ENCODE measurements around the gene EIF4G3.
A peak's percentile ranks its signal among the peaks of the same experiment; 100 is the strongest.
"Not testable (repeated sequence)": the region's sequence is repeated elsewhere in the genome, so short reads cannot be mapped to it uniquely, and the experiment has no call there.

The EIF4G3 gene

GRCh38 chr1:21027805-21028204 is 148.9 kb downstream of the EIF4G3 start:
- peak; percentile 9 for DNase-seq

GRCh38 chr1:21024918-21025317 is 151.8 kb downstream of the EIF4G3 start:
- no peak for DNase-seq

- not testable (repeated sequence) for DNase-seq
These were observed 152.4 kb downstream of the EIF4G3 start for GRCh38 chr1:21024136-21024896.

GRCh38 chr1:21022279-21023040 is 154.2 kb downstream of the EIF4G3 start:
- peak; percentile 99 for DNase-seq

GRCh38 chr1:21021311-21021710 is 155.4 kb downstream of the EIF4G3 start:
- no peak for DNase-seq

- DNase-seq: peak; percentile 39
These were observed 156.5 kb downstream of the EIF4G3 start for GRCh38 chr1:21020151-21020550.

GRCh38 chr1:21018673-21019072 is 158.0 kb downstream of the EIF4G3 start:
- DNase-seq: no peak

GRCh38 chr1:21013510-21013909 is 163.2 kb downstream of the EIF4G3 start:
- DNase-seq: no peak

GRCh38 chr1:21012937-21013336 is 163.8 kb downstream of the EIF4G3 start:
- peak; percentile 57 for DNase-seq

- no peak for DNase-seq
These were observed 168.8 kb downstream of the EIF4G3 start for GRCh38 chr1:21007876-21008275.

GRCh38 chr1:21005466-21006239 is 171.0 kb downstream of the EIF4G3 start:
- DNase-seq: no peak

- DNase-seq: no peak
These were observed 173.2 kb downstream of the EIF4G3 start for GRCh38 chr1:21003281-21004045.

- DNase-seq: no peak
These were observed 175.7 kb downstream of the EIF4G3 start for GRCh38 chr1:21001042-21001441.

- DNase-seq: no peak
These were observed 176.5 kb downstream of the EIF4G3 start for GRCh38 chr1:21000245-21000594.

- no peak for DNase-seq
These were observed 177.0 kb downstream of the EIF4G3 start for GRCh38 chr1:20999525-21000244.

- no peak for DNase-seq
These were observed 177.9 kb downstream of the EIF4G3 start for GRCh38 chr1:20998826-20999225.

- DNase-seq: no peak
These were observed 179.0 kb downstream of the EIF4G3 start for GRCh38 chr1:20997602-20998224.

GRCh38 chr1:20996554-20996953 is 180.1 kb downstream of the EIF4G3 start:
- DNase-seq: no peak

- no peak for DNase-seq
These were observed 182.8 kb downstream of the EIF4G3 start for GRCh38 chr1:20993716-20994575.

GRCh38 chr1:20992322-20993056 is 184.2 kb downstream of the EIF4G3 start:
- peak; percentile 16 for DNase-seq

Data from fibroblast of skin of back (primary cell).